ENCODE data around the gene KDELR1. TPM values are rescaled to one million over a fixed set of nuclear protein-coding genes. Genes with fewer than 3 reads are reported as not detected.
"Not testable (repeated sequence)": the region's sequence is repeated elsewhere in the genome, so short reads cannot be mapped to it uniquely, and the experiment has no call there.

KDELR1 gene
- total RNA-seq, 1 experiment from 2014 or later: 105 TPM

DNA sequence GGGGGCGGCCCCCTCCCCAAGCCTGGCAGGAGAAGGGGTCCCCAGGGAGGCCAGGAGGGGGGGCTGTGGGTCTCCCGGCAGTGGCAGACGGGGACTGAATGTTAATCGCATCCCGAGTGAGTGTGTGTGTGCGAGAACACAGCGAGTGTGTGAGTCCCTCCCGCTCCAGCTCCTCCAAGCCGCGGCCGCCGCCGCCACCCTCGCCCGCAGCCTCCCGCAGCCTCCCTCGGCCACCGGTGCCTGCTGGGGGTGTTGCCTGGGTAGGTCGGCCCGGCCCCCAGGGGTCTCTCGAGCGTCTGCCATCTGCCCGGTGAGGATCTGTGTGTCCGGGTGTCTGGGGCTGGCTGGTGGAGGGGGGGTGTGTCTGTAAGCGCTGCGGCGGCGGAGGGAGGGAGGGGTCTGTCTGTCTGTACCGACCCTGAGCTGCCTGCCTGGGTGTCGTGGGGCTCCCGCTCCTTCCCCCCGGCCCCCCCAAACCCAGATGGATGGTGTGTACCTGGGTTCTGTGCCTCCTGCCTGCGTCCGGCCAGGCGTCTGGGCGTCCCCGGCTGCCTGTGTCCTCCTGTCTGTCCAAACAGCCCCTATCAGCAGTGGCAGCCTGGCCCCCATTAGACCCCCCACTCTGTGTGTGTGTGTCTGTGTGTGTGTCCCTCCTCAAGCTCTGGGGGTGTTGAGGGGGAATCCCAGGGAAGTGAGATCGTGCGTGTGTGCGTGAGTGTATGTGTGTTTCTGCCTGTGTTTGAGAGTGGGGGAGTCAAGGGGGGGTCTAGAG is 2.4 kb upstream of the KDELR1 start, which contains the start of gene GRIN2D:
Gene GRIN2D, plus strand, starts transcription at position 110 of the 772 bp plus-strand sequence. CDS start 4,725 bp downstream, outside the sequence.
- peak within 1 kb of the TSS; percentile 23; the same call in 1 of the 2 replicates for H3K4me3 ChIP-seq
- H3K9me3 ChIP-seq (replicated peaks): no peaks in the 10 kb centered on the region
- peaks cover 43% of the 10 kb centered on the region for H3K27me3 ChIP-seq
- no peak within 1 kb of the TSS for H3K27ac ChIP-seq
- DNase-seq: peak; percentile 34 to 44
- H3K36me3 ChIP-seq: peaks cover 6% of the 10 kb centered on the region; the same call in 1 of the 2 replicates
- H3K4me1 ChIP-seq: peaks cover 13% of the 10 kb centered on the region; the same call in 1 of the 2 replicates

- peaks cover 43% of the 10 kb centered on the region for H3K27me3 ChIP-seq
- H3K4me3 ChIP-seq: no peak overlapping the region
- no peak overlapping the region for H3K27ac ChIP-seq
- H3K9me3 ChIP-seq (replicated peaks): no peaks in the 10 kb centered on the region
- H3K4me1 ChIP-seq: peaks cover 13% of the 10 kb centered on the region; the same call in 1 of the 2 replicates
- DNase-seq: no peak
- peaks cover 12% of the 10 kb centered on the region for H3K36me3 ChIP-seq
Observed at GRCh38 chr19:48392860-48393558, 1.7 kb upstream of the KDELR1 start.

GRCh38 chr19:48392006-48392344 is 624 bp upstream of the KDELR1 start:
- peaks cover 38% of the 10 kb centered on the region for H3K27me3 ChIP-seq
- not testable (repeated sequence) for DNase-seq; H3K4me3 ChIP-seq; H3K9me3 ChIP-seq (replicated peaks); H3K27ac ChIP-seq
- peaks cover 10% of the 10 kb centered on the region; the same call in 1 of the 2 replicates for H3K4me1 ChIP-seq
- H3K36me3 ChIP-seq: peaks cover 22% of the 10 kb centered on the region

GRCh38 chr19:48390188-48391099 is 907 bp downstream of the KDELR1 start:
- 0 out of 2 replicates have a peak, but pooled peaks cover 2% of the 10 kb centered on the region for H3K4me1 ChIP-seq
- DNase-seq: peak; percentile 79 to 82
- H3K27me3 ChIP-seq: peaks cover 26% of the 10 kb centered on the region
- H3K36me3 ChIP-seq: peaks cover 26% of the 10 kb centered on the region
- peak overlapping the region; percentile 84 for H3K4me3 ChIP-seq
- H3K9me3 ChIP-seq (replicated peaks): no peaks in the 10 kb centered on the region
- peak overlapping the region; percentile 89 for H3K27ac ChIP-seq

DNA sequence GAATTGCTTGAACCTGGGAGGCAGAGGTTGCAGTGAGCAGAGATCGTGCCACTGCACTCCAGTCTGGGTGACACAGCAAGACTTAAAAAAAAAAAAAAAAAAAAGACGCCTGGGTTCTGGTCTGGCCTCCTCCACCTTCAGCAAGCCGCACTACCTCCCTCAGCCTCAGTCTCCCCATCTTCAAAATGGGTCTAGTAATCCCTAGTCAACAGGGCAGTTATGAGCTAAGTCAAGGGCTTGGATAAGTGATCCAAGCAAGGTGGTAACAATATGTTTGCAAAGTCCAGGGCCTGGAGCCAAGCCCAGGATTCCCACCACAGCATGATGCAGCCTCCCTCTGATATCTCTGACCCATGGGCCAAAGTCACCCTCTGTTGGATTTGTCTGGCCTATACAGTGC is 4.4 kb downstream of the KDELR1 start:
- Histone ChIP-seq H3K27ac (no peak overlapping the region), H3K36me3 (peaks cover 45% of the 10 kb centered on the region)

GRCh38 chr19:48385461-48386087 is 5.8 kb downstream of the KDELR1 start:
- no peaks in the 10 kb centered on the region for H3K9me3 ChIP-seq (replicated peaks)
- no peak overlapping the region for H3K4me3 ChIP-seq
- no peaks in the 10 kb centered on the region for H3K4me1 ChIP-seq
- peaks cover 45% of the 10 kb centered on the region for H3K36me3 ChIP-seq
- no peaks in the 10 kb centered on the region for H3K27me3 ChIP-seq
- DNase-seq: no peak
- H3K27ac ChIP-seq: no peak overlapping the region

More for the DNA sequence above, 4.4 kb downstream of the KDELR1 start:
- no peaks in the 10 kb centered on the region for H3K9me3 ChIP-seq (replicated peaks)
- no peak for DNase-seq
- no peaks in the 10 kb centered on the region for H3K4me1 ChIP-seq
- no peak overlapping the region for H3K4me3 ChIP-seq
- no peaks in the 10 kb centered on the region for H3K27me3 ChIP-seq

GRCh38 chr19:48382286-48382685 is 9.1 kb downstream of the KDELR1 start:
- no peak overlapping the region for H3K4me3 ChIP-seq
- no peaks in the 10 kb centered on the region for H3K27me3 ChIP-seq
- peaks cover 26% of the 10 kb centered on the region for H3K36me3 ChIP-seq
- no peaks in the 10 kb centered on the region for H3K4me1 ChIP-seq
- no peak overlapping the region for H3K27ac ChIP-seq
- H3K9me3 ChIP-seq (replicated peaks): no peaks in the 10 kb centered on the region
- DNase-seq: no peak

DNA sequence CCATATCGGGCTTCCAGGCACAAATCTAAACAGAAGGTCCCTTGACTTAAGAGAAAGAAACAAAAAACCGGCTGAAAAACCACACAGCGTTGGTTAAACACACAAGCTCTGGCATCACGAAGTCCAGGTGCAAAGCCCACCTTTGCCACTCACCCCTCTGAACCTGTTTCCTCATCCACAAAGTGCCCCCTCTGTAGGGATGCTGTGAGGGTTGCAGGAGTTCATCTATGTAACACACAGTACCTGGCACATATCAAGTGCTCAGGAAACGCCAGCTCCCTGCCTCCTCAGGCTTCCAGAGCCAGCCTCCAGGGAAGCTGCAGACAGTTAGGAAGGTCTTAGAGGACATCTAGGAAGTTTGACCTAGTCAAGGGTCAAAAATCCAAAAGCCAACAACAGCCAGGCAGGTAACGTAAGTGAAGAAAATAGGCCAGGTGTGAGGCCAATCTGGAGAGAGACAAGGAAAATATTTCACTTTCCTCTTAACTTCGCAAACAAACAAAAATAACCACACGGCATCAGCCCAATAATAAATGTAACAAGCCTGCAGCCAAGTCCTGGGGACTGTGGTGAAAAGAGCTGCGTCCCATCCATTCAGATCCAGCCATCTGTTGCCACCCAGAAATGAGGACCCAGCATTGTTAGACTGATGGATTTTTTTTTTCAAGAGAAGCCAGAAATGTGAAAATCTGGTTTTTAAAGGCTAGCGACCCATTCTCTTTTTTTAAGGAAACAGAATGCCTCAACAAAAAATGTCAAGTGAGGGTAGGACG is 10.0 kb downstream of the KDELR1 start:
- Histone ChIP-seq H3K4me3 (no peak overlapping the region), H3K36me3 (peaks cover 23% of the 10 kb centered on the region), H3K9me3 (replicated peaks) (no peaks in the 10 kb centered on the region), H3K4me1 (no peaks in the 10 kb centered on the region), H3K27me3 (no peaks in the 10 kb centered on the region), H3K27ac (no peak overlapping the region)
- DNase-seq: no peak

GRCh38 chr19:48379058-48379457 is 12.3 kb downstream of the KDELR1 start:
- no peak for DNase-seq
- Histone ChIP-seq H3K27me3 (no peaks in the 10 kb centered on the region), H3K9me3 (replicated peaks) (no peaks in the 10 kb centered on the region), H3K36me3 (peaks cover 11% of the 10 kb centered on the region; the same call in 1 of the 2 replicates), H3K4me1 (no peaks in the 10 kb centered on the region), H3K4me3 (no peak overlapping the region), H3K27ac (no peak overlapping the region)

- no peak overlapping the region for H3K4me3 ChIP-seq
- H3K9me3 ChIP-seq (replicated peaks): no peaks in the 10 kb centered on the region
- DNase-seq: no peak
- H3K36me3 ChIP-seq: peaks cover 3% of the 10 kb centered on the region; the same call in 1 of the 2 replicates
- H3K27ac ChIP-seq: no peak overlapping the region
- H3K4me1 ChIP-seq: no peaks in the 10 kb centered on the region
- H3K27me3 ChIP-seq: no peaks in the 10 kb centered on the region
Observed at GRCh38 chr19:48378194-48378570, 13.2 kb downstream of the KDELR1 start.

- no peak for DNase-seq
- H3K4me3 ChIP-seq: no peak overlapping the region
- H3K4me1 ChIP-seq: peaks cover 8% of the 10 kb centered on the region
- H3K27ac ChIP-seq: no peak overlapping the region
- peaks cover 9% of the 10 kb centered on the region; the same call in 1 of the 2 replicates for H3K27me3 ChIP-seq
- no peaks in the 10 kb centered on the region for H3K9me3 ChIP-seq (replicated peaks)
- H3K36me3 ChIP-seq: no peaks in the 10 kb centered on the region
Observed at GRCh38 chr19:48373567-48373966, 17.8 kb downstream of the KDELR1 start.

- Histone ChIP-seq H3K36me3 (no peaks in the 10 kb centered on the region), H3K27me3 (peaks cover 9% of the 10 kb centered on the region; the same call in 1 of the 2 replicates), H3K9me3 (replicated peaks) (no peaks in the 10 kb centered on the region), H3K4me1 (peaks cover 11% of the 10 kb centered on the region), H3K27ac (no peak overlapping the region), H3K4me3 (no peak overlapping the region)
- DNase-seq: no peak
Observed at GRCh38 chr19:48372904-48373303, 18.4 kb downstream of the KDELR1 start.

DNA sequence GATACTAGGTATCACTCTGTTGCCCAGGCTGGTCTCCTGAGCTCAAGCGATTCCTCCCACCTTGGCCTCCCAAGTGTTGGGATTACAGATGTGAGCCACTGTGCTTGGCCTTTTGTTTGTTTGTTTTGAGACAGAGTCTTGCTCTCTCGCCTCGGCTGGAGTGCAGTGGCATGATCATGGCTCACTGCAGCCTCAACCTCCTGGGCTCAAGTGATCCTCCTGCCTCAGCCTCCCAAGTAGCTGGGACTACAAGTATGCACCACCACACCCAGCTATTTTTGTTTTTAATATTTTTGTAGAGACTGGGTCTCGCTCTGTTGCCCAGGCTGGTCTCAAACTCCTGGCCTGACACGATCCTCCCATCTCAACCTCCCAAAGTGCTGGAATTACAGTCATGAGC is 19.6 kb downstream of the KDELR1 start:
- not testable (repeated sequence) for DNase-seq; H3K9me3 ChIP-seq (replicated peaks); H3K4me3 ChIP-seq; H3K27ac ChIP-seq; H3K36me3 ChIP-seq; H3K27me3 ChIP-seq
- H3K4me1 ChIP-seq: peaks cover 11% of the 10 kb centered on the region
